A673 (cell line): Measurements from ENCODE around the gene HNF4A.

Source experiments
- CTCF ChIP-seq: fragments of 300-800, 200-600 bp; sonication (generic); conservative IDR thresholded peaks from 2 replicates; pipeline ENCODE4 v1.5.1; 2017; ENCODE audit warnings: low read depth, mild to moderate bottlenecking, antibody characterized with exemption, low read length, moderate library complexity, mixed read lengths
- EZH2 ChIP-seq: fragments of 200-600 bp; sonication (generic); IDR thresholded peaks from 2 replicates; pipeline ENCODE4 v1.6.1; 2017; ENCODE audit warnings: borderline replicate concordance, low read depth, mild to moderate bottlenecking, mixed read lengths, antibody characterized with exemption, low read length; ENCODE audit not compliant: poor library complexity, severe bottlenecking

- TF ChIP-seq CTCF (no peak), EZH2 (no peak)
Observed at GRCh38 chr20:44467289-44467883, 111.9 kb downstream of the HNF4A start.
